GM12874 (cell line): Measurements from ENCODE around the gene LRRFIP1.

Experiments used
- TF ChIP-seq, protein P1 (sequence below): IDR thresholded peaks from 2 replicates; pipeline ENCODE4 v1.5.1; 2011; ENCODE audit warnings: low read depth, mild to moderate bottlenecking, control low read depth, low read length, moderate library complexity; ENCODE audit not compliant: insufficient read depth

LRRFIP1 gene

GRCh38 chr2:237732070-237732469 is 104.7 kb downstream of the LRRFIP1 start:
- TF ChIP-seq, protein P1, sequence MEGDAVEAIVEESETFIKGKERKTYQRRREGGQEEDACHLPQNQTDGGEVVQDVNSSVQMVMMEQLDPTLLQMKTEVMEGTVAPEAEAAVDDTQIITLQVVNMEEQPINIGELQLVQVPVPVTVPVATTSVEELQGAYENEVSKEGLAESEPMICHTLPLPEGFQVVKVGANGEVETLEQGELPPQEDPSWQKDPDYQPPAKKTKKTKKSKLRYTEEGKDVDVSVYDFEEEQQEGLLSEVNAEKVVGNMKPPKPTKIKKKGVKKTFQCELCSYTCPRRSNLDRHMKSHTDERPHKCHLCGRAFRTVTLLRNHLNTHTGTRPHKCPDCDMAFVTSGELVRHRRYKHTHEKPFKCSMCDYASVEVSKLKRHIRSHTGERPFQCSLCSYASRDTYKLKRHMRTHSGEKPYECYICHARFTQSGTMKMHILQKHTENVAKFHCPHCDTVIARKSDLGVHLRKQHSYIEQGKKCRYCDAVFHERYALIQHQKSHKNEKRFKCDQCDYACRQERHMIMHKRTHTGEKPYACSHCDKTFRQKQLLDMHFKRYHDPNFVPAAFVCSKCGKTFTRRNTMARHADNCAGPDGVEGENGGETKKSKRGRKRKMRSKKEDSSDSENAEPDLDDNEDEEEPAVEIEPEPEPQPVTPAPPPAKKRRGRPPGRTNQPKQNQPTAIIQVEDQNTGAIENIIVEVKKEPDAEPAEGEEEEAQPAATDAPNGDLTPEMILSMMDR: no peak

DNA sequence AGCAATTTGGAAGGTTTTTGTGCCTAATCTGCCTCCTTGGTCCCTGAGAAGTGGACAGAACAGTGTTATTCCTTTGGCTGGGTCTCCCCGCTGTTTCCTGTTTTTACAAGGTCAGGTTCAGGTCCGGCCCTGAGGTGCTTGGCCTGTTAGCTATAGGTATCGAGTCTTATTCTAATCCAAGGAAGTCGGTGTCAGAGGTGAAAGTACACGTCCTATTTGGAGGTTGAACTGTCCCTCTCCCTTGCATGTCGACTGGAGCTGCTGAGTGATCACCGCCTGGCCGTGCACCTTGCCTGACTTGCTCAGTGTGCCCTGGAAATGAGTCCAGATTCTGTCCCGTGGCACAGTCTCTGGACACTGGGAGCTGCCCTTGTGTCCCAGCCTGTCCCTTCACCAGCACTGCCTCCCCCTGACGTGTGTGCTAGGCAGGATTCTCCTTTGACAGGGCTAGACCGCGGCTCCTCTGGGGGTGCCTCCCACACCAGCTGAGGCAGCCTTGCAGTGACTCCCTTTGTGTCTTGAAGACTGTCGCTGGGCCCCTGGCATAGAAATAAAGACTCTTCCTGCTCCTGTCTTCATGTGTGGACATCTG is 105.5 kb downstream of the LRRFIP1 start:
- TF ChIP-seq, protein P1: no peak

- TF ChIP-seq, protein P1: no peak
These were observed 106.4 kb downstream of the LRRFIP1 start for GRCh38 chr2:237733677-237734300.

DNA sequence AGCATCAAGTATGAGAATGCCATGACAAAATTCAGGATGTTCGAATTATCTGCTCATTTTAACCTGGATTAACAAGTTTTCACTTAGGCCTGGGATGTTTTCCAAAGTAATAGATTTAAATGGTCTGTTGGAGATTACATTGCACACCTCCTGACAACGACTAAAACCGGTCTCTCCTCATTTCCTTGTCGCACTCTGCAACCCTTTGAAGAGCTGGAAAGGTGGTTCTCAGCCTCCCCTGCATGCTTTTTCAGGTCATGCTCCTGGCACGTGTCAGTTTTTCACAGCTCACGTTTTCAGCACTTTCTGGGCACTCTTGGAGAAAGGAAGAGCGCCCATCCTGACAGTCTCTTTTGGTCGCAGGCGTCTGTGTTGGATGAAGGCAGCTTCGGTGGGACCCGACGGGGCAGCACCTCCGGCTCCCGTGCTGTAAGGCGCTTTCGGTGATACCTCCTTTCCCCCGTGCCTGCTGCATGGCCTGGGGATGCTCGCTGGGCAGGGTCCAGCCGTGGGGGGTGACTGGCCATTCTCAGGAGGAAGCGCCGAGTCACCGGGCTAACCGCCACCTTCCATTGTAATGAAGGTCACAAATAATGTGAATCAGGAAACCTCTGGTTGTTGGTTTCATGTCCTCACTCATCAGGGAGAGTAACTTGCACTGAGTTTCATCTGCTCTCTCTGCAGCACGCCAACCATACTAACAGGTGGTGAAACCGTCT is 107.7 kb downstream of the LRRFIP1 start:
- TF ChIP-seq, protein P1: no peak

DNA sequence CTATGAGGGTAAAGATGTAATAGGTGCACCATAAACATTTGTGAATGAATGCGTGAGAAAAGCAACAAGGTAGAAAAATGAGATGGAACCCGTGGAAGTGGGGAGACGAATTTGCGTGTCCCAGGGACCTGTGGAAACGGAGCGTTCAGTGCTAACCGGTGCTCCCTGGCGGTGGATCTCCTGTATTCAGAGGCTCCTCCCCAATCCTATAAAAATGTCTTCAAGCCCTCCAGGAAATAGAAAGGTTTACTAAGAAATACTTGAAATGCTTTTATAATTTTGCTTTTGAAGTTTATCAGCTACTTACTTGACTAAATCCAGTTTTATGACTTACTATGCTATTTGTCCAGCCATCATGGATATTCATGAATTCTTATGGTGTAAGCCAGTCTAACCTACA is 108.4 kb downstream of the LRRFIP1 start:
- TF ChIP-seq, protein P1: no peak

GRCh38 chr2:237736783-237737182 is 109.4 kb downstream of the LRRFIP1 start:
- TF ChIP-seq, protein P1: no peak

GRCh38 chr2:237737196-237737865 is 109.9 kb downstream of the LRRFIP1 start:
- TF ChIP-seq, protein P1: no peak
